ENCODE results near the gene NPTX1.

DNA sequence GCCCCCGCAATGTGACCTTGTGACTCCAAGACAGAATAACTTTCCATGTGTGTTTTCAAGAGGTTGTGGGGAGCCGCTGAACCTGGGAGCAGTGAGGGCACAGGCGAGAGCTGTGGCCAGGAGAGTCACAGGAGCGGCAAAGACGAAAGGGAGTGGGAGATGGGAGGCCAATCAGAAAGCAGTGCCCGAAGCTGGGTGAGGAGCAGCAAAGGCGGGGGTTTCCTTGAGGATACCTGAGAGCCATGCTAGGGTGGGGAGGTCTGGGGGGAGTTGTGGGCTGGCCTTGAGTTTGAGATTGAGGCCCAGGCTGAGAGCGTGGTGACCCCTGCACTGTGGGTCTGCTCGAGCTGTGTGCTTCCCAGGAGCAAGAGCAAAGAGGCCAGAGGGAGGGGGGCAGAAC, 23.2 kb upstream of the NPTX1 start:
- TF ChIP-seq, protein P1, sequence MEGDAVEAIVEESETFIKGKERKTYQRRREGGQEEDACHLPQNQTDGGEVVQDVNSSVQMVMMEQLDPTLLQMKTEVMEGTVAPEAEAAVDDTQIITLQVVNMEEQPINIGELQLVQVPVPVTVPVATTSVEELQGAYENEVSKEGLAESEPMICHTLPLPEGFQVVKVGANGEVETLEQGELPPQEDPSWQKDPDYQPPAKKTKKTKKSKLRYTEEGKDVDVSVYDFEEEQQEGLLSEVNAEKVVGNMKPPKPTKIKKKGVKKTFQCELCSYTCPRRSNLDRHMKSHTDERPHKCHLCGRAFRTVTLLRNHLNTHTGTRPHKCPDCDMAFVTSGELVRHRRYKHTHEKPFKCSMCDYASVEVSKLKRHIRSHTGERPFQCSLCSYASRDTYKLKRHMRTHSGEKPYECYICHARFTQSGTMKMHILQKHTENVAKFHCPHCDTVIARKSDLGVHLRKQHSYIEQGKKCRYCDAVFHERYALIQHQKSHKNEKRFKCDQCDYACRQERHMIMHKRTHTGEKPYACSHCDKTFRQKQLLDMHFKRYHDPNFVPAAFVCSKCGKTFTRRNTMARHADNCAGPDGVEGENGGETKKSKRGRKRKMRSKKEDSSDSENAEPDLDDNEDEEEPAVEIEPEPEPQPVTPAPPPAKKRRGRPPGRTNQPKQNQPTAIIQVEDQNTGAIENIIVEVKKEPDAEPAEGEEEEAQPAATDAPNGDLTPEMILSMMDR (IDR thresholded peaks at IDR 0.05; ENCODE audit: insufficient read depth, low read length, poor library complexity, severe bottlenecking) = no peak
- TF ChIP-seq EZH2phosphoT487 (conservative IDR thresholded peaks at IDR 0.05; ENCODE audit: low read length) = no peak
